GM13976 (cell line): ENCODE results near the gene USP49.

Experiments used
- DNase-seq: peaks from one replicate; pipeline ENCODE4 v3.0.0; 2012; ENCODE audit warnings: low spot score
- CTCF ChIP-seq: IDR thresholded peaks from 2 replicates; pipeline ENCODE4 v1.5.1; 2012; ENCODE audit warnings: borderline replicate concordance, mild to moderate bottlenecking; ENCODE audit not compliant: insufficient read depth; ENCODE audit errors: extremely low read depth, missing control alignments, control extremely low read depth
- in situ Hi-C: fragments of 300-500 bp; cut with MboI; formaldehyde crosslinking; loops from one replicate; pipeline ENCODE4 v1.12.0; 2022; ENCODE audit warnings: low sequenced_read_pairs, mixed read lengths, inconsistent platforms; ENCODE audit not compliant: unreplicated experiment

Gene USP49

GRCh38 chr6:41756354-41756753 lies 138.8 kb downstream of the USP49 start:
- no peak for TF ChIP-seq CTCF
- in situ Hi-C loops, result loop anchor here (10.0 kb wide), 1 partner anchor 152 kb away; no protein-coding TSS in a partner anchor
- no peak for DNase-seq

GRCh38 chr6:41755895-41756294 lies 139.3 kb downstream of the USP49 start:
- in situ Hi-C loops, result loop anchor here (10.0 kb wide), 1 partner anchor 151 kb away; no protein-coding TSS in a partner anchor
- no peak for TF ChIP-seq CTCF
- DNase-seq, result no peak

- in situ Hi-C loops, result loop anchor here (10.0 kb wide), 1 partner anchor 146 kb away; no protein-coding TSS in a partner anchor
- DNase-seq, result no peak
- no peak for TF ChIP-seq CTCF
Observed at GRCh38 chr6:41750374-41750773, 144.8 kb downstream of the USP49 start.

GRCh38 chr6:41748542-41748941 lies 146.6 kb downstream of the USP49 start:
- DNase-seq, result no peak
- TF ChIP-seq CTCF, result no peak
- in situ Hi-C loops, result no loop called here

GRCh38 chr6:41748102-41748477 lies 147.1 kb downstream of the USP49 start:
- no peak for DNase-seq
- in situ Hi-C loops, result no loop called here

GRCh38 chr6:41747256-41748101 lies 147.7 kb downstream of the USP49 start, which contains the start of gene PGC:
PGC (minus strand) TSS chr6:41747397; CDS start chr6:41747334, 63 bp downstream.
- no peak for DNase-seq
- TF ChIP-seq CTCF, result no peak
- in situ Hi-C loops, result no loop called here

More at GRCh38 chr6:41748102-41748477, 147.1 kb downstream of the USP49 start:
- TF ChIP-seq CTCF, result no peak
